T-helper 1 cell treated with Interleukin-12 subunit alpha and Interleukin-12 subunit beta and Interleukin-4 antibody, amounts not matched to agents 30 μg/mL and 1 μg/mL, for 36 hours (primary cell): ENCODE measurements around the gene B9D1.
A peak's percentile ranks its signal among the peaks of the same experiment; 100 is the strongest.

Experiments used
- H3K27ac Mint-ChIP-seq: one replicate; pipeline ENCODE4 v1.8.0; 2021; ENCODE audit warnings: mild to moderate bottlenecking, mixed read lengths
- H3K27me3 Mint-ChIP-seq: one replicate; pipeline ENCODE4 v1.8.0; 2021; ENCODE audit warnings: low read depth, mixed read lengths
- H3K36me3 Mint-ChIP-seq: one replicate; pipeline ENCODE4 v1.8.0; 2021; ENCODE audit warnings: low read depth, mixed read lengths
- H3K4me1 Mint-ChIP-seq: one replicate; pipeline ENCODE4 v1.8.0; 2021; ENCODE audit warnings: low read depth, mixed read lengths
- H3K4me3 Mint-ChIP-seq: one replicate; pipeline ENCODE4 v1.8.0; 2021; ENCODE audit warnings: mild to moderate bottlenecking, moderate library complexity, mixed read lengths
- H3K9me3 Mint-ChIP-seq: one replicate; pipeline ENCODE4 v1.8.0; 2021; ENCODE audit warnings: mixed read lengths

Gene B9D1, protein sequence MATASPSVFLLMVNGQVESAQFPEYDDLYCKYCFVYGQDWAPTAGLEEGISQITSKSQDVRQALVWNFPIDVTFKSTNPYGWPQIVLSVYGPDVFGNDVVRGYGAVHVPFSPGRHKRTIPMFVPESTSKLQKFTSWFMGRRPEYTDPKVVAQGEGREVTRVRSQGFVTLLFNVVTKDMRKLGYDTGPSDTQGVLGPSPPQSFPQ

DNA sequence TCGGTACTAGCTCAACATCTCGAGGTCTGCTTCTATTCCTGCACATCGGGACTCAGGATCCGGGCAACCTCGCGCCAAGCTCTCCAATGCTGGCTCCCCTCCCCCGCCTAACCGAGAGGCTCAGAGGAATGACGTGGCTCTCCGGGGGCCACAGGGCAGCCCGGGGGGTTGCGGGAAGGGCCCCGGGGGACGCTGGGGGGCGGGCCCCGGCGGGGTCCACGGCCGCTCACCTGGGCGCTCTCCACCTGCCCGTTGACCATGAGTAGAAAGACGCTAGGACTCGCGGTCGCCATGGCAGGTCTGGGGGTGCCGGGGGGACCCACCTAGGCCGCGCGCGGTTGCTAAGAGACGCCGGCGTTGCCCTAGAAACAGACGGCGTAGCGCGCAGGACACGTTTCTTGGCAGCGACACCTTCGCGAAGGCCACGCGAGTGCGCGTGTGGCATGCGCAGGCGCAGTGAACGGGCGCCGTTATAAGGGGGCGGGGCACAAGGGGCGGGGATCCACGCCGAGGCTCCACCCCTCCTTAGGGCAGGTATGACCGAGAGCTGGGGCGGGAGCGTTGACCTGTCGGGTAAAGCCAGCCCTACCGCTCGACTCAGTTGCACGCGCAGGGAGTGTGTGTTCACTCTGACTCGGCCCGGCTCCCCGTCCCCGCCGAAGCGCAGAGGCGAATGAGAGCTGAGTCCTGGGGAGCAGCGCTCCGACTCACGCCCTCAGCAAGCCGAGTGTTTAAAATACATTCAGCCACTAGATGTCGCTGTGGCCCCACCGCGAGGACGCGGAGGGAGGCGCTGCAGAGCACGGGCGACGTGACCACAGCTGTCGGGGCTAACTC is at the start of gene B9D1:
Gene B9D1 (minus strand): TSS at position 447 of the 837 bp plus-strand sequence. CDS start 154 bp downstream, at position 293.
- H3K36me3 Mint-ChIP-seq = no peaks in the 10 kb centered on the region
- H3K4me1 Mint-ChIP-seq = peaks cover 3% of the 10 kb centered on the region
- no peaks in the 10 kb centered on the region for H3K9me3 Mint-ChIP-seq
- H3K27ac Mint-ChIP-seq = peak within 1 kb of the TSS; percentile 64
- peak within 1 kb of the TSS; percentile 86 for H3K4me3 Mint-ChIP-seq
- peaks cover 21% of the 10 kb centered on the region for H3K27me3 Mint-ChIP-seq

DNA sequence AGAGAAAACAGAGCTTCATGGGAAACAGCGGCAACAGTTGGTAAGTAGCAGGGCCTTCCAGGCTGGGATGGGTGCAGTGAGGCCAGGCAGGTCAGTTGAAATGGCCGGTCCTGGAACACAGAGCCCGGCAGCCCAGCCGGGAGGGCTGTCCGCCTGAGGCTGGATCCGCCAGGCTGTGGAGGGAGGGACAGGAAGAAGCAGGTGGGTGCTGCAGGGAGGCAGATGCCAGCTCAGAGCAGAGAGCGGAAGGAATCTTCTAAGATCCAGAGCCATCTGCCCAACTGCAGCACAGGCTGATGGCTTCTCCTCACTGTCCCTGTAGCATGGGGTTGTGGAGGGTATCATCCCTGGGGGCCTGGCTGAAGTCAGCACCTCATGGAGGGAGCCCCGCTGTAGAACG is 49.1 kb upstream of the B9D1 start:
- no peaks in the 10 kb centered on the region for H3K36me3 Mint-ChIP-seq
- no peaks in the 10 kb centered on the region for H3K9me3 Mint-ChIP-seq
- H3K27me3 Mint-ChIP-seq = no peaks in the 10 kb centered on the region
- H3K27ac Mint-ChIP-seq = no peak overlapping the region
- no peak overlapping the region for H3K4me3 Mint-ChIP-seq
- no peaks in the 10 kb centered on the region for H3K4me1 Mint-ChIP-seq

DNA sequence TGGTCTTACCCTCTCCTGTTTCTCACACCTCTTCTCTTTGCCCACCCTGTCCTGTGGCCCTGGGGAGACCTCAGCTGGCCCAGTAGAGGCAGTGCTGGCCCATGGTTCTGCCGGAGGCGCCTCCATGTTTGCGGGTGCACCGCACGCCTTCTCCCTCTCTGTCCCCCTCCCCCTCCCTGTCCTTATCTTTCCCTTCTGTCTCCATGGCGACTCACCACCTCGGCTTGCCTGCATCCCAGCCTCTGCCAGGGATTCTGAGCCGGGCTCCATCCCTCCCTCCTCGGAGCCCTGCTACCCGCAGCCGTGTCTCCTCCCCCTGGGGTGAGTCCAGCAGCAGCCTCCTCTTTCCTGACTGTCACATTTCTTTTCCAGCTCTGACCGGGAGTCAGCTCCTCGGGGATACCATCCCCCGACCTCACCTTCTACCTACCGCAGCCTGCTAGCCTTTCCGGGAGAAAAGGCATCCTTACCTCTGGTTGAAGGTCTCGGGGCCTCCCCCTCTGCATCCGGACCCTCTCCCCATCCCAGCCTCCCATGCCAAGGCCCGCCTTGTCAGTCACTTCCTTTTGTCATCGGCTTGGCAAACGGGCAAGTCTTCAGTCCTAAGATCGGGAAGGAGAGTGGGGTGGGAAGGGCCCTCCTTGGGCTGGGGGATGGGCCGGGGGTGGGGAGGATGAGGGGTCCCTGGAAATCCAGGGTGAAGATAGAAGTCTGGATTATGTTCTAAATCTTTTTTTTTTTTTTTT is 48.5 kb upstream of the B9D1 start, which contains the start of gene RNF112:
Gene RNF112 (plus strand): TSS at position 358 of the 746 bp plus-strand sequence. CDS start 177 bp downstream, at position 535.
- Mint-ChIP-seq H3K4me3 (no peak within 1 kb of the TSS), H3K27ac (no peak within 1 kb of the TSS), H3K27me3 (no peaks in the 10 kb centered on the region), H3K4me1 (no peaks in the 10 kb centered on the region), H3K36me3 (no peaks in the 10 kb centered on the region), H3K9me3 (no peaks in the 10 kb centered on the region)

DNA sequence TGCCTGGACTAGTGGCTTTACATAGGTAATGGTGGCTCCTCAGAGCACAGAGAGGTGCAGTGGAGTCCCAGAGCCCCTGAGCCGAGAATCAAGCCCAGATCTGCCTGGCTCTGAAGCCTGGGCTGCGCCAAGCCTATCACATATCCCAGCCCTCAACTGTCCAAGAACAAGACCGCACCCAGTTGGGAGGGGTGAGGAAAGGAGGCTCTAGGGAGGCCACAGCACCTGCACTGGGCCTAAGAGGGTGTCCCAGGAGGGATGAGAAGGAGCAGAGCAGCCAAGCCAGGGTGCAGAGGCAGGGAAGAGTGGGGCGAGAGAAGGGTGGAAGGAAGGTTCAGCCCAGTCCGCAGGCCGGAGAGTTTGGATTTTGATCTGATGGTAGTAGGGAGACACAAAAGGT is 47.6 kb upstream of the B9D1 start:
- H3K36me3 Mint-ChIP-seq = no peaks in the 10 kb centered on the region
- H3K27me3 Mint-ChIP-seq = no peaks in the 10 kb centered on the region
- no peaks in the 10 kb centered on the region for H3K4me1 Mint-ChIP-seq
- H3K9me3 Mint-ChIP-seq = no peaks in the 10 kb centered on the region
- no peak overlapping the region for H3K4me3 Mint-ChIP-seq
- no peak overlapping the region for H3K27ac Mint-ChIP-seq

DNA sequence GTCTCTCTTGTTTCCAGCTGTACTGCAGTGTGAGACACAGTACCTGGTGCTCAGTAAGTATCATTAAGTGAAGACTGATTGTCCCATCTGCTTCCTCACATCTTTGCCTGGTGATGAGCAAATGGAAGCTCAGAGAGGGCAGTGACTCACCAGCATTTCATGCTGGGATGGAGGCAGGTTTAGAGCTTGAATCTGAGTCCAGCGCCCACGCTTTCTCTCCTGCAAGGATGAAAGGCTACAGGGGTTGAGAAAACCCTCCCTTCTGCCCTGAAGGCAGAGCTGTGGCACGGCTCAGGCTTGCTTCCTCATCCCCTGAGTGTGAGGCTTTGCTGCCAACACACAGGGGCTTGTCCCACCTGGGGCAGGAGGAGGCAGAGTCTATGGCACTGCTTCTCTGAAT is 47.0 kb upstream of the B9D1 start:
- Mint-ChIP-seq H3K27me3 (no peaks in the 10 kb centered on the region), H3K36me3 (no peaks in the 10 kb centered on the region), H3K9me3 (no peaks in the 10 kb centered on the region), H3K27ac (no peak overlapping the region), H3K4me3 (no peak overlapping the region), H3K4me1 (no peaks in the 10 kb centered on the region)

DNA sequence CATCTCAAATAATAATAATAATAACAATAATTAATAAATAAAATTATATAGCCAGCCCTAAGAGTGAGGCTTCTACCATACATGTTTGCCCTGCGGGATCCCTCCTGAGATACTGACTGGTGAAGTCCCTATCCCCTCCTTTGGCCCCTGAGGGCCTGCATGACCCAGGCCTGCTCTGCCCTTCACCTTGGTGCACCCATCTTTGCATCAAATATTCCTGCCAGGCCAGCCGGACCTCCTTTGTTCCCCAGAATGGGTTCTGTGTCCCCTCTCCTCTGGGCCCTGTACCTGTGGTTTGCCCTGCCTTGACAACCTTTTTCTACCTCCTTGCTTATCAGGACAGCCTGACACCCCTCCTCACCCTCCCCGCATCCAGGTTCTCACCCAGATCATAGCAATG is 46.5 kb upstream of the B9D1 start:
- Mint-ChIP-seq H3K4me1 (no peaks in the 10 kb centered on the region), H3K9me3 (no peaks in the 10 kb centered on the region), H3K4me3 (no peak overlapping the region), H3K36me3 (no peaks in the 10 kb centered on the region), H3K27me3 (no peaks in the 10 kb centered on the region), H3K27ac (no peak overlapping the region)

DNA sequence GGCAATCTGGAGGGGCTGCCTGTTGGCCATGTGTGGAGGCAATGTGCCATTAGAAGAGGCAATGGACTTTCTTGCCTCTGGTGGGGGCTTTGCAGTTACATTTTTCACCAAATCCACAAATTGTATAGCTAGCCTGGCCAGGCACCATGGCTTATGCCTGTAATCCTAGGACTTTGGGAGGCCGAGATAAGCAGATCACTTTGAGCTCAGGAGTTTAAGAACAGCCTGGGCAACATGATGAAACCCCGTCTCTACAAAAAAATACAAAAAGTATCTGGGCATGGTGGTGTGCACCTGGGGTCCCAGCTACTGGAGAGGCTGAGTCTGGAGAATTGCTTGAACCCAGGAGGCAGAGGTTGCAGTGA is 45.8 kb upstream of the B9D1 start:
- Mint-ChIP-seq H3K4me3 (no peak overlapping the region), H3K36me3 (no peaks in the 10 kb centered on the region), H3K9me3 (no peaks in the 10 kb centered on the region), H3K4me1 (no peaks in the 10 kb centered on the region), H3K27ac (no peak overlapping the region), H3K27me3 (no peaks in the 10 kb centered on the region)

DNA sequence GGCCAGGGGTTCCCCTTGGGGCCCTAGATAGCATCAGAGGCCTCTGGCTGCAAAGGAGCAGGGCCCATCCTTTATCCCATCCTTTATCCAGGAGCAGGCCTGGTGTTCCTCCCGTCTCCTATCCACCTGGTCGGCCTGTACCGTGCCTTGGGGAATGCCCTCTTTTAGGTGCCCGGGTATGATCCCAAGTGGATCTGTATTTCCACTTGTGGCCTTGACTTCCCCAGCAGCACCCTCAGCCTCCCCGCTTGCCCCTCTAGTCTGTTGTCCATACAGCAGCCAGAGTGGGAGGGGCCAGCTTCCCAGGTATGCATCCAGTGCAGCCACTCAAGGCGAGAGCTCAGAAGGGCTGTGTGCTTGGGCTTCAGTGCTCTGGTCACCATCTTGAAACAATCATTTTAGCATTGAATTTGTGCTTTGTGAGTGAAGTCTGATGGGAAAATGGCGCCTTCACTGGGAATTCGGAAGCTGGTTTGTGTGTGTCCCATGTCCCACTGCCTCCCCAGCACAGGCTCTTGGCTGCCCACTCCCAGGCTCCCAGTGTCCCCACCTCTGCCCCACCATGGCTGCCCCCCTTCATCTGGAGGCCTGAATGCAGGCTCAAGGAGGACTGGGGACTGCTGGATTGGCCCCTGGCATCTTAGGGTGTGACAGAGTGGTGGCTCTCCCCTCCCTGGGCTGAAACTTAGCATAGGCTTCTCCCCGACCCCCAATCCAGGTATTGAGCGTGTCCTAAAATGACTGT is 45.2 kb upstream of the B9D1 start:
- Mint-ChIP-seq H3K4me3 (no peak overlapping the region), H3K27ac (no peak overlapping the region), H3K27me3 (peaks cover 1% of the 10 kb centered on the region), H3K9me3 (no peaks in the 10 kb centered on the region), H3K36me3 (no peaks in the 10 kb centered on the region), H3K4me1 (no peaks in the 10 kb centered on the region)

DNA sequence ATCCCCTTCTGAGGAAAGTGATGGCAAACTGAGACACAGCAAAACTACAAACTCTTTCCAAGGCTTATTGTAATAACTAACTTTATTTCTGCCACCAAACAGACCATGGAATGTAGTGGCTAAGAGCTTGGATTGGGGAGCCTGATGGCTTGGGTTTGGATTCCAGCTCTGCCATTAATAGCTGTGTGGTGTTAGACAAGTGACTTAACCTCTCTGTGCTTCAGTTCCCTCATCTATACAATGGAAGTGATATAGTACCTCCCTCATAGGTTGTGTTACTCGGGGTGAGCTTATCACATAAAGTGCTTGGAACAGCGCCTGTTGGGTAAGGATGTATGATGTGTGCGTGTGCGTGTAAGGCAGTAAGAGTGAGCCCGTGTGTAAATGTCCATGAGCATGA is 42.6 kb upstream of the B9D1 start:
- no peaks in the 10 kb centered on the region for H3K4me1 Mint-ChIP-seq
- no peak overlapping the region for H3K4me3 Mint-ChIP-seq
- no peaks in the 10 kb centered on the region for H3K36me3 Mint-ChIP-seq
- peaks cover 13% of the 10 kb centered on the region for H3K27me3 Mint-ChIP-seq
- no peaks in the 10 kb centered on the region for H3K9me3 Mint-ChIP-seq
- no peak overlapping the region for H3K27ac Mint-ChIP-seq

DNA sequence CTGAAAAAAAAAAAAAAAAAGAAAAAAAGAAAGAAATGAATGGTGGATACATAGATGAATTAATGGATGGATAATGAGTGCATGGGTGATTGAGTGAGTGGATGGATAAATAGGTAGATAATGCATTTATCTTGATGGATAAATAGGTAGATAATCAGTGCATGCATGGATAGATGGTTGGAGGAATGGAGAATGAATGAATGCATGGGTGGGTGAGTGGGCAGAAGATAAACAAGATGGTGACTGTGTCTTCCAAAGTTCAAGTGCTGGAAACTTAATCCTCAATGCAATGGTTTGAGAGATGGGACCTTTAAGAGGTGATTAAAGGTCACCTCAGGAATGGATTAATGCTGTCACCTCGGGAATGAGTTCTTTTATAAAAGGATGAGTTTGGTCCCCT is 41.7 kb upstream of the B9D1 start:
- Mint-ChIP-seq H3K4me1 (no peaks in the 10 kb centered on the region), H3K9me3 (no peaks in the 10 kb centered on the region), H3K27me3 (peaks cover 13% of the 10 kb centered on the region), H3K27ac (no peak overlapping the region), H3K36me3 (no peaks in the 10 kb centered on the region), H3K4me3 (no peak overlapping the region)

DNA sequence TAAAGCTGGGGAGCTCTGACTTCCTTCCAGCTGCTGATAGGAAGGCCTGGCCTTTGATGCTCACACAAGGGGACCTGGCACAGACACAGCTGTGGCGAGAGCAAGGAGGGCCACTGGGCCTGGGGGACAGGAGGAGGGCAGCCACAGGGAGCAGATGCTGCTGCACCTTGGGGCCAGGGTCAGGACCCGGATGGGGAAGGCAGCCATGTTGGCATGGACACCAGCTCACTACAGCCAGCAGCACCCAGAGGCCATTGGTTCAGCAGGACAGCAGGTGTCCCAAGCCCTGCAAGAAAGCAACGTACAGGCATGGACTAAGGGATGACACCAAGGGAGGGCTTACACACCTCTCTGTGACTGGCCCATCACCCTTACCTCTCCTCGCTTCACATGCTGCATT is 40.5 kb upstream of the B9D1 start:
- H3K4me1 Mint-ChIP-seq = peaks cover 3% of the 10 kb centered on the region
- H3K4me3 Mint-ChIP-seq = no peak overlapping the region
- peaks cover 13% of the 10 kb centered on the region for H3K27me3 Mint-ChIP-seq
- no peaks in the 10 kb centered on the region for H3K36me3 Mint-ChIP-seq
- H3K27ac Mint-ChIP-seq = no peak overlapping the region
- no peaks in the 10 kb centered on the region for H3K9me3 Mint-ChIP-seq

DNA sequence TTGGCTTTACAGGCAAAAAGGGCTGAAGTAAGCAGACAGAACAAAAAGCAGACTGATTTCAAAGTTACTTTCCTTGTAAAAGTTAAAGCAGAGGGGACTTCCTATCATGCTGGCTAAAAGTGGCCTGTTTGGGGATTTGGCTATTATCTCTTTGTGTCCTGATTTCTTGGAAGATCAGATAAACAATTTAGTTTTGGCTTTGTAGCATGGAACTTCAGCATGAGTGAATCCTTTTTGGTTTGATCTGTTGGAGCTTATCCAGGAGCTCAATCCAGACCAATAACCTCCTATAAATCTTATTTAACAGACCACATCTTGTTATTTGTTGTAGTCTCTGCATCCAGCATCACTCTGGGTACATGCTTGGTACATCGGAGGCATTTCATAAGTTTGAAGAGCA is 39.6 kb upstream of the B9D1 start:
- Mint-ChIP-seq H3K36me3 (no peaks in the 10 kb centered on the region), H3K27me3 (peaks cover 13% of the 10 kb centered on the region), H3K4me1 (peaks cover 3% of the 10 kb centered on the region), H3K27ac (no peak overlapping the region), H3K4me3 (no peak overlapping the region), H3K9me3 (no peaks in the 10 kb centered on the region)

DNA sequence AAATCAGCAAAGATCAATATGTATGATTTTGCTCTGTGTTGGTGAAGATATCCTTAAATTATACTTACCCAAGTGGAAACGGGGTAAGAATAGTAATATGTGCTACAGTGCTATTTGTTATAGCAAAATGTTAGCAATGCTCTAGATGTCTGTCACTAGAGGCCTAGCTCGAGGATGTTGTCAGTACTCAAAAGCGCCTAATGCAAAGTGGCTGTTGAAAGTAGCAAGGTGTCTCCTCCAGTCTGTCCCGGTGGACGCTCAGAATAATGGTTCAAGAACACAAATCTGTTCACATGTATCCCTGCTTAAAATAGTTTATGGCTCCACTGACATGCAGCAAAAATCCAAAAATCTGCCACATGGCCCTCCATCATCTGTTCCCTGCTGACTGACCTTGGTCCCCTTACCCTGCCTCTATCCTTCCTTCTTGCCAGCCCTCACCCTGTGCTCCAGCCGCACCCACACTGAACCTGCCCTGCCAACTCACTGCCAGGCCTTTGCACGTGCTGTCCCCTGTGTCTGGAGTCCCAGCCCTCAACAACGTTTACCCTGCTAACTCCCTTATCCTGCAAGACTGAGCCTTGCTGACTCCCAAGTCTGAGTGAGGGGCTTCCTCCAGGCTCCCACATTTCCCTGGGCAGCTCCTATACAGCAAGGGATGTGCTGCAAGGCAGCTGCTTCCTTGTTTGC is 38.9 kb upstream of the B9D1 start:
- Mint-ChIP-seq H3K9me3 (no peaks in the 10 kb centered on the region), H3K36me3 (no peaks in the 10 kb centered on the region), H3K4me3 (no peak overlapping the region), H3K4me1 (peaks cover 3% of the 10 kb centered on the region), H3K27ac (no peak overlapping the region), H3K27me3 (peaks cover 17% of the 10 kb centered on the region)
